GM23248 (cell line): ENCODE results near the gene ZNF747. TPM values are rescaled to one million over a fixed set of nuclear protein-coding genes. Genes with fewer than 3 reads are reported as not detected.
A peak's percentile ranks its signal among the peaks of the same experiment; 100 is the strongest.

Experiments
- DNase-seq: peaks from one replicate; pipeline ENCODE4 v3.0.0-alpha.2; 2015
- H2AFZ ChIP-seq: fragments of 200-600 bp; sonication (generic); 2 replicates; pipeline ENCODE4 v1.6.1; 2016; ENCODE audit warnings: antibody characterized with exemption
- H3F3A ChIP-seq: fragments of 200-600 bp; sonication (generic); 2 replicates; pipeline ENCODE4 v1.6.1; 2016; ENCODE audit warnings: mild to moderate bottlenecking, antibody characterized with exemption, mixed run types; ENCODE audit not compliant: insufficient read depth
- H3K27ac ChIP-seq: fragments of 200-600 bp; sonication (generic); 2 replicates; pipeline ENCODE4 v1.5.1; 2016; ENCODE audit warnings: mild to moderate bottlenecking
- H3K27me3 ChIP-seq: fragments of 200-600 bp; sonication (generic); replicated peaks from 2 replicates; pipeline ENCODE4 v1.6.1; 2016; ENCODE audit warnings: mild to moderate bottlenecking; ENCODE audit not compliant: insufficient read depth
- H3K36me3 ChIP-seq: fragments of 200-600 bp; sonication (generic); 2 replicates; pipeline ENCODE4 v1.6.1; 2016; ENCODE audit warnings: low read depth, mild to moderate bottlenecking
- H3K4me1 ChIP-seq: fragments of 200-600 bp; sonication (generic); 2 replicates; pipeline ENCODE4 v1.6.1; 2016; ENCODE audit warnings: mild to moderate bottlenecking; ENCODE audit not compliant: insufficient read depth
- H3K4me2 ChIP-seq: fragments of 200-600 bp; sonication (generic); one replicate; pipeline ENCODE4 v1.6.1; 2016; ENCODE audit warnings: mild to moderate bottlenecking; ENCODE audit not compliant: unreplicated experiment
- H3K4me3 ChIP-seq: fragments of 200-600 bp; sonication (generic); 2 replicates; pipeline ENCODE4 v1.5.1; 2016; ENCODE audit warnings: mild to moderate bottlenecking
- H3K79me2 ChIP-seq: fragments of 200-600 bp; sonication (generic); 2 replicates; pipeline ENCODE4 v1.6.1; 2016; ENCODE audit warnings: mild to moderate bottlenecking; ENCODE audit not compliant: insufficient read depth
- H3K9ac ChIP-seq: fragments of 200-600 bp; sonication (generic); 2 replicates; pipeline ENCODE4 v1.6.1; 2016; ENCODE audit warnings: mild to moderate bottlenecking
- H3K9me2 ChIP-seq: fragments of 200-600 bp; sonication (generic); 2 replicates; pipeline ENCODE4 v1.6.1; 2016; ENCODE audit warnings: mixed run types, mild to moderate bottlenecking, moderate library complexity; ENCODE audit not compliant: insufficient read depth
- H3K9me3 ChIP-seq: fragments of 200-600 bp; sonication (generic); one replicate; pipeline ENCODE4 v1.6.1; 2017; ENCODE audit warnings: low read depth
- H4K20me1 ChIP-seq: fragments of 200-600 bp; sonication (generic); 2 replicates; pipeline ENCODE4 v1.6.0; 2016; ENCODE audit not compliant: insufficient read depth
- EZH2 ChIP-seq: fragments of 200-600 bp; sonication (generic); IDR thresholded peaks from 2 replicates; pipeline ENCODE4 v1.6.1; 2018; ENCODE audit warnings: antibody characterized with exemption, mild to moderate bottlenecking; ENCODE audit not compliant: insufficient read depth, poor library complexity, severe bottlenecking
- EZH2phosphoT487 ChIP-seq: fragments of 200-600 bp; sonication (generic); IDR thresholded peaks from 2 replicates; pipeline ENCODE4 v1.6.1; 2018; ENCODE audit warnings: antibody characterized with exemption, moderate library complexity, mild to moderate bottlenecking, low read depth; ENCODE audit not compliant: insufficient read depth
- WGBS, 2 experiments: methylation state at CpG; one replicate each; pipeline ENCODE4 v1.1.6; 2015 to 2017; ENCODE audit warnings: low lambda C conversion rate in 2 of 2, low coverage in 1 of 2; ENCODE audit errors: missing lambda C conversion rate in 2 of 2; 5-methylcytosine and 5-hydroxymethylcytosine counted together
- in situ Hi-C: fragments of 300-500 bp; cut with MboI; formaldehyde crosslinking; loops from 2 replicates; pipeline ENCODE4 v1.15.0; 2020
- polyA plus RNA-seq: library from polyadenylated mRNA; unstranded; fragments of >200 nt; fragmentation: Nextera tagmentation; extraction: Ambion mirVana; gene quantifications from 2 replicates; pipeline ENCODE4 v1.2.1, GENCODE V29; 2016
- total RNA-seq: library from RNA; depleted of rRNA; stranded (reverse); fragments of >200 nt; shearing (Covaris generic); gene quantifications from 2 replicates; pipeline ENCODE4 v1.2.3, GENCODE V29; 2014

ZNF747 gene
- total and polyA plus RNA-seq, 2 experiments from 2014 or later, result 5.4 to 15.7 TPM

DNA sequence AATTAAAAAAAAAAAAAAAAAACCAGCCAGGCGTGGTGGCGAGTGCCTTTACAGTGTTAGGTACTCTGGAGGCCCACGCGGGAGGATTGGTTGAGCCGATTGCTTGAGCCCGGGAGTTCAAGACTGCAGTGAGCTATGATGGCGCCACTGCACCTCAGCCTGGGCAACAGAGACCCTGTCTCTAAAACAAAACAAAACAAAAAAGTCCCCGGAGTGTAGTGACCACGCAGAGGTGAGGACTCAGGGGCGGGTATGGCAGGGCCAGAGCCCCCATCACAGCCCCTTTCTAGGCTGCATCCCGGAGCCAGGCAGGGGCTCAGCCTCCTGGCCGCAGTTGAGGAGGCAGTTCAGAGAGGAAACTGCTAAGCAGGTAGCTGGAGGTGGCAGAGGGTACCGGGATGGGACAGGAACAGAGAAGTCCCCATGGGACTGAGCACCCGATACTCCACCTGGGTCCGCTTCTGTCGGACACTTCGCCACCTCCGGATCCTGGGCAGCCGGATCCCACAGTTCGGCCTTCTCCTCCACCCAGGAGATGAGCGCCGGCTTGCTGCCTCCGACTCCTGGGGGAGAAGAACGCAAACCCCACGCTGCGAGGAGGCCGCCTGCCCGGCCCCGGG is 800 bp downstream of the ZNF747 start:
- no peak for TF ChIP-seq EZH2
- TF ChIP-seq EZH2phosphoT487, result no peak

DNA sequence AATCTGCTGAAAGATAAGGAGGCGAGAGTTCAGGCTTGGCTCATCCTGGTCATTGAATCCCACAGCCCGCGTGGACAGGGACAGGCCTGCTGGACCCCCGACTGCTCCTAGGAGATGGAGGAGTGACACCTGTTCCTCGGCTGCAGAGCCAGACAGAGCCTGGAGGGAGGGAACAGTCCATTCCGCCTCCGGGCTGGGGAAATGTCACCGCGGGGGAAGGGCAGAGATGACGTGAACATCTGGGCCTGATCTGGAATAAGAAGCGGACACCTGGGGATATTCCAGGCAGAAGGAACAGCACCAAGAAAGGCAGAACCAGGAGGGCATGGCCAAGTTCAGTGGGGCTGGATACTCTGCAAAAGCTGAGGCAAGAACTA is 1.5 kb downstream of the ZNF747 start:
- DNase-seq, result no peak
- no peaks in the 10 kb centered on the region for H3K27me3 ChIP-seq
- no peak overlapping the region for H2AFZ ChIP-seq
- H3K79me2 ChIP-seq, result peaks cover 24% of the 10 kb centered on the region
- no peaks in the 10 kb centered on the region for H3K9me2 ChIP-seq
- no peak for TF ChIP-seq EZH2phosphoT487
- no peak for TF ChIP-seq EZH2
- no peaks in the 10 kb centered on the region for H4K20me1 ChIP-seq
- no peak overlapping the region for H3K27ac ChIP-seq
- no peaks in the 10 kb centered on the region for H3K9me3 ChIP-seq
- 77 to 80% methylated on average over 11 of the region's 11 CpGs for whole genome bisulfite sequencing, 2 experiments
- H3K4me3 ChIP-seq, result peak overlapping the region; percentile 80; the same call in 1 of the 2 replicates
- H3F3A ChIP-seq, result peaks cover 5% of the 10 kb centered on the region; the same call in 1 of the 2 replicates
- in situ Hi-C loops, result no loop called here
- no peaks in the 10 kb centered on the region for H3K4me1 ChIP-seq
- H3K36me3 ChIP-seq, result no peaks in the 10 kb centered on the region
- no peak overlapping the region for H3K9ac ChIP-seq
- H3K4me2 ChIP-seq, result peak overlapping the region; percentile 89

More for the DNA sequence above, 800 bp downstream of the ZNF747 start:
- Histone ChIP-seq H2AFZ (peak overlapping the region; percentile 96), H3K9me3 (no peaks in the 10 kb centered on the region), H3K4me3 (peak overlapping the region; percentile 80), H3K36me3 (no peaks in the 10 kb centered on the region), H3K27ac (peak overlapping the region; percentile 79), H3F3A (no peaks in the 10 kb centered on the region), H4K20me1 (no peaks in the 10 kb centered on the region), H3K9ac (peak overlapping the region; percentile 92), H3K4me2 (peak overlapping the region; percentile 89), H3K79me2 (peaks cover 24% of the 10 kb centered on the region), H3K9me2 (no peaks in the 10 kb centered on the region), H3K27me3 (no peaks in the 10 kb centered on the region), H3K4me1 (no peaks in the 10 kb centered on the region)
- peak; percentile 62 for DNase-seq
- in situ Hi-C loops, result no loop called here
- WGBS, 2 experiments, result 16 to 17% methylated on average over 23 to 27 of the region's 29 CpGs

DNA sequence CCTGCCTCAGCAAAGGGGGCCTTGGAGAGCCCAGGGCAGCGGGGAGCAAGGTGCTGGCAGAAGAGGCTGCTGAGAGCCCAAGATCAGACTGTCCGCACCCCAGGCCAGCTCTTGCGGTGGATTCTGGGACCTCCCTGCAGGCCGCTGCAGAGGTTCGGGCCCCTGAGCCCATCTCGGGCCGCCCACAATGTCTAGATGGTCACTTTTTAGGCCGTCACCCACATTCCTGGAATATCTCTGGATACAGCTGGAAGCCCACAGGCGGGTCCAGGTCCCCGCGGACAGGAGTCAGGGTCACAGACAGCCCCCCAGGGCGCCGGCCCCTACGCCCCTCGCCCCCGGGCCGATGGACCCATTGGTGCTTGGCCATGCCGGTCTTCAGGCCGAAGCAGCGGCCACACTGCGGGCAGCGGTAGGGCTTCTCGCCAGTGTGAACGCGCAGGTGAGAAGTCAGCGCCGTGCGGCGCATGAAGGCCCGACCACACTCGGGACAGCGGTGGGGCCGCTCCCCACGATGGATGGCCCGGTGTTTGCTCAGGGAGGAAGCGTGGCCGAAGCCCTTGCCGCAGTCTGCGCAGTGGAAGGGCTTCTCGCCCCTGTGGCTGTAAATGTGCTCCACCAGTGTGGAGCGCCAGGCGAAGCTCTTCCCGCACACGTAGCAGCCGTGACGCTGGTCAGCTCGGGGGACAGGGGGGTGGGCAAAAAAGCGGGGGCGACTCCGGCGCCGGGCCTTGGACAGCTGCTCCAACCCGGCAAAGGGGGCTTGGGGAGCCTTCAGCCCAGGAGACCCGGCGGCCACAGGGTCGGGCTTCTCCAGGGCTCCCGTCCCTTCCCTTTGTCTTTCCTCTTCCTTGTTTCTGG is 2.1 kb downstream of the ZNF747 start:
- TF ChIP-seq EZH2 (no peak), EZH2phosphoT487 (no peak)
- in situ Hi-C loops, result no loop called here
- H3K4me3 ChIP-seq, result no peak overlapping the region
- H3K4me1 ChIP-seq, result peaks cover 6% of the 10 kb centered on the region
- H2AFZ ChIP-seq, result no peak overlapping the region
- H3K9me2 ChIP-seq, result no peaks in the 10 kb centered on the region
- H3K9me3 ChIP-seq, result no peaks in the 10 kb centered on the region
- H3K27ac ChIP-seq, result no peak overlapping the region
- H3K9ac ChIP-seq, result no peak overlapping the region
- no peaks in the 10 kb centered on the region for H4K20me1 ChIP-seq
- no peak for DNase-seq
- WGBS, 2 experiments, result 95 to 97% methylated on average over 28 to 57 of the region's 57 CpGs
- H3K79me2 ChIP-seq, result peaks cover 24% of the 10 kb centered on the region
- H3F3A ChIP-seq, result peaks cover 11% of the 10 kb centered on the region
- no peaks in the 10 kb centered on the region for H3K36me3 ChIP-seq
- no peaks in the 10 kb centered on the region for H3K27me3 ChIP-seq
- no peak overlapping the region for H3K4me2 ChIP-seq

DNA sequence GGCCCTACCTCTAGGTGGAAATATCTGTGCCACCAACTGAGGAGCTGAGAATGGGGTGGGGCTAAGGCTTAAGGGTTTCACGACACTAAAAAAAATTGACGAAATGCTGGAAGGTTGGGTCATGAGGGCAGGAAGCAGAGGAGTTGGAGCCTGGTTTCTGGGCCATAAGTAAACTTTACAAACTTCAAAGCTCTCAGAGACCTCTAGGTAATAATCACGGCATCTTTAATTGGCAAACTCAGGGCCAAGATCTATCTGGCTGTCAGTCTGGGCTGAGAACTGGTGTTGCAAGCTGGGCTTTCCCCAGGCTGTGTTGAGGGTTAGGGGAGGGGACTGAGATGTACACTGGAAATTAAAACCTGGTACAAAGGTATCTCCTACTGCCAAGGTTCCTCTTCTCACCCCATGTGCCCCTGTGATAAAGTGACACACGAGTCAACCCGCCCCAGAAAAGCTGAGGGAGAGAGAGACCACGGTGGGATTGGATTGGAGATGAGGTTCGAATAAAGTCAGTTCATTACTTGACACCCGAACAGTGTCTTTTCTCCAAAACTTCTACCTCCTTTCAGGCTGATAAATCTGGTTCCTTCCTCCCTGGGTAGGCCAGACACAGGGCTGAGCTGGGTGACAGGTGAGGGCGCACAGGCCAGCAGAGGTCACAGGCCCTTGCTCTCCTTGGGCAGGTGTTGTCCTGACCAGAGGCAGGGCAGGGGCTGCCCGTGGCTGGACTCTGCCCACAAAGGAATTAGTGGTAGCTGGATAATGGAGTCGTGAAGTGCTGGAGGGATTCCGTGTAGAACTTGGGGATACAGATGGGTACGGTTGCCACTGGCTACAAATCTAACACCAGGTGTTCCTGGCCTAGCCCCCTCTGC is 4.3 kb downstream of the ZNF747 start:
- H3K27me3 ChIP-seq, result no peaks in the 10 kb centered on the region
- H3K9me2 ChIP-seq, result no peaks in the 10 kb centered on the region
- no peak overlapping the region for H2AFZ ChIP-seq
- TF ChIP-seq EZH2phosphoT487 (no peak), EZH2 (no peak)
- H4K20me1 ChIP-seq, result no peaks in the 10 kb centered on the region
- H3K9ac ChIP-seq, result no peak overlapping the region
- no peaks in the 10 kb centered on the region for H3K36me3 ChIP-seq
- DNase-seq, result no peak
- H3K4me1 ChIP-seq, result peaks cover 6% of the 10 kb centered on the region
- H3K27ac ChIP-seq, result no peak overlapping the region
- peaks cover 18% of the 10 kb centered on the region for H3F3A ChIP-seq
- peaks cover 24% of the 10 kb centered on the region for H3K79me2 ChIP-seq
- no peak overlapping the region for H3K4me3 ChIP-seq
- in situ Hi-C loops, result no loop called here
- no peak overlapping the region for H3K4me2 ChIP-seq
- 80 to 81% methylated on average over 13 of the region's 13 CpGs for WGBS, 2 experiments
- H3K9me3 ChIP-seq, result no peaks in the 10 kb centered on the region
